ENCODE data around the gene PRR23E.

The PRR23E gene

GRCh38 chr3:127210654-127210943, 17.7 kb downstream of the PRR23E start:
- DNase-seq = no peak

GRCh38 chr3:127211118-127212060, 18.5 kb downstream of the PRR23E start:
- no peak for DNase-seq

DNA sequence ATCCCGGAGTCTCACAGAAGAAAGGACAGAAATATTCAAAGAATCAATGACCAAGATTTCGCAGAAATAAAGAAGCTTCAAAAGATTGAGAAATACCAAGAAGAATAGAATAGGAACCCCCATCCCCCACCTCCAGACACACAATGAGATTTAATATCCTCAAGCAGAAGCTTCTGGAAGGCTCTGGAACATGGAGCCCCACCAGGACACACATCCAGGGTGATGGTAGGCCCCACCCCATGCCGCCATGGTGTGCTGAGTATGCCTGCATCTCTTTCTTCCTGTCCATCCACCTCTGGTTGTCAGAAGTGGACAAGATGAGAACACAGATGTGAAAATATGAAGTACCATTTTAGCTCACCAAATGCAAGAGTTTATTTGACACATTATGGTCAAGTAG, 19.3 kb downstream of the PRR23E start:
- DNase-seq = no peak

- DNase-seq = no peak
Measured at GRCh38 chr3:127212711-127213110, 19.8 kb downstream of the PRR23E start.

DNA sequence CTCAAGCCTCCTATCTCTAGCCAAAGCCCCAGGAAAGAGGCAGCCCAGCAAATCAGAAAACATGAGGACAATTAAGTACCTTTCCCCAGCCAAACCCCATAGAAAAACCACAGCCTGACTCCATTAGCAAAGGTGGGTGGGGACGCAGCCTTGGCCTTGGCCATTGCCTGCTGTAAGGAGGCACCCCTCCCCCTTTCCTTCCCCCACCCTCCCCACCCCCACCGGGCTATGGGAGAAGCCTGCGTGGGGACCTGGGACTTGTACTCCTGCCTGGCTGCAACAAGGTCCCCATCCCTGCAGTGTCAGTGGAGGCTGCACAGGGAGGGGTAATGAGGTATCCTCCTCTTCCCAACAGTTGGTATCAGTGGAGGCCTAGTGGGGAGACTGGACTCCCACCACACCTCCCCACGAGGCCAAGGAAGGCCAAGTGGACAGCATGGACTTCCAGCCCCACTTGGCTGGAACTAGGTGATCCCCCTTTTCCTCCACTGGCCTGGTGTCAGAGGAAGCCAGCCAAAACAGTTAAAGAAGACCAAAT, 20.5 kb downstream of the PRR23E start:
- DNase-seq = no peak

DNA sequence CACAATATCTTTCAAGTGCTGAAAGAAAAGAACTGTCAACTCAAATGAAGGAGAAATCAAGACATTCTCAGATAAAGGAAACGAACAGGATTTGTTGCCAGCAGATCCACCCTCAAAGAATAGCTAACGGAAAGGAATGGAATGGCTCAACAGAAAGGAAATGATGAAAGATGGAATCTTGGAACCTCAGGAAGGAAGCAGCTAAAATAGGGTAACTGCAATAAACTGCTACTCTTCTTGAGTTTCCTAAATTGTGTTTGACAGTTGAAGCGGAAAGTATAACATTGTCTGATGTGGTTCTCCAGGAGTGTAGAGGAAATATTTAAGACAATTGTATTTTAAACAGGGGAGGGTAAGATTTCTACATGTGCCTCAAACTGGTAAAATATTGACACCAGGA, 22.0 kb downstream of the PRR23E start:
- DNase-seq = no peak

DNA sequence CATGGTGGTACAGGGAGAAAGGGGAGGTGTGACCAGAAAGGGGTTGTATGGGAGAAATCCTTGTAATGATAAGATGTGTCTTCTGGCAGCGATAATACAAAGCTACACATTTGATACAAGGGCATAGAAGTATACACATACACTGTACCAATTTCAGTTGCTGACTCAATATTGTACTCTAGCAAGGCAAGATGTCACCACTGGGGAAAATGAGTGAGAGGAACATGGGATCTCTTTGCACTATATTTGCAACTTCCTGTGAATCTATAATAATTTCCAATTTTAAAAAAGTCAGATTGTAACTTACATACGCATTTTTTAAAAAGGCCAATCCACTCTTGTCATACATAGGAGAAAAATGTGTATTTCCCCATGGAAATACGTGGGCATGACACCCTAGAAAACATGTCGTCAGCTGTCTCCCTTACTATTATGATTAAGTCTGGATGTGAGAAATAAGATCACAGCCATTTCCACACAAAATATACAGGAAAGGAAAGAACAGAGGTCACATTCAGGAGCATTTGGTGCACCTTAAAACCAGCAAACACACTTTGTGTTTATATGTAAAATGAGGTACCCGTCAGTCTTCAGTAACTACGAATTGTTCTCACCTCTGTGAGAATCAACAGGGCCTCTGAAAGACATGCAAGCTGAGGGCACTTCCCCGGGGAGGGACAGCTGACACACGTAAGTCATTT, 22.9 kb downstream of the PRR23E start:
- DNase-seq = no peak

DNA sequence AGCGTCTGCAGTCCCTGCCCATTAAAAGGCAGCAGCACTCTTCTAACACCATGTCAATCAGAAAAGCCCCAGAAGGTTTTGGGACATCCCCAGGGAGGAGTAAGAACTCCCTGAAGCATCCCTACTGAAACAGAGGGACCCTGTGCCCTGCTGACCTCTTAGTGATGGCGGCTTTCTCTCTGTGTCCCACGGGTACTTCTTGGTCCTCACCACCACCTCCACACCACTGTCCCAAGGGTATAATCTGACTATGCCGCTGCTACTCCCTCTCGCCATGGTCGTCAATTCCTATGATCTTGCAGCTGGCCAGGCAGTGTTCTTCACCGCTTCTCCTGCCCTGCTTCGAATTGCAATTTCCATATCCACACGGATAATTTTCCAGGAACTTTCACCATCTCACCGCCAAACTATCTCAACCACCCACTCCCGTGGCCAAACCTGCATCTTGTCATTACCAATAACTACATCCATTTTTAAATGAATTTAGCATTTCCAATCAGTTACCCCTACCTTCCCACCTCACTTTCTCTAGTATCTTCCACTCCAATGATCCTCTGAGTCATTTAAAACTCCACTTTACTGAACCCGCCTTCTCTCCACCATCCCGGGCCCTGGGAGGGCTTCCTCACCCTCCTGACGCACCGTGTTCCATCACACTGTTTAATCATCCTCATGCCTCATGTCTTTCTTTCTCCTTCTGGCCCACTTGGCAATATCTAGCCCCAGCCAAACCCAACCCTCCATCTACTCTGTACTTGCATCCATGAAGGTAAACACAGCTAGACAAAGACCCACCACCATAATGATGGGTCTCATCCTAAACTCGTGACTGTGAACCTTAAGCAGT, 23.7 kb downstream of the PRR23E start:
- no peak for DNase-seq

GRCh38 chr3:127217596-127218453, 24.9 kb downstream of the PRR23E start:
- no peak for DNase-seq

GRCh38 chr3:127218454-127218922, 25.6 kb downstream of the PRR23E start:
- DNase-seq = no peak

- no peak for DNase-seq
Measured at GRCh38 chr3:127220497-127220896, 27.6 kb downstream of the PRR23E start.

- no peak for DNase-seq
Measured at GRCh38 chr3:127221037-127221436, 28.1 kb downstream of the PRR23E start.

GRCh38 chr3:127221446-127222035, 28.6 kb downstream of the PRR23E start:
- no peak for DNase-seq

GRCh38 chr3:127222163-127222562, 29.2 kb downstream of the PRR23E start:
- no peak for DNase-seq

DNA sequence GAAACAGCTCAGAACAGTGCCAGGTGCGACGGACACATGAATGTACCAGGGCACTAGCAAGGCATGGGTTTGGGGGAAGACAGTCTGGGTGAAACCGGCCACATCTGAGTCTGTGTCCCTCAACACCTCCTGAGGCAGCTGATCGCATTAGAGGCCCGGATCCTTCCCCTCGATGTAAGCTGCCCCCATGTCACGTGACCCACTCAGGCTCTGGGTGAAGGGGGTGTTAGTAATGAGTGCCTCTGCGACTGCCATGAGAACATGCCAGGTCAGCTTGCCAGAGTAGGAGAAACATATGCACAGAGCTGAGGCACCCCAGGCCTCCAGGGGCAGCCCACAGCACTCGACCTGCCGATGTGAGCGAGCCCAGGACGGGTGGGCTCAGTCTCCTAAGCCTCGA, 29.7 kb downstream of the PRR23E start:
- no peak for DNase-seq

DNA sequence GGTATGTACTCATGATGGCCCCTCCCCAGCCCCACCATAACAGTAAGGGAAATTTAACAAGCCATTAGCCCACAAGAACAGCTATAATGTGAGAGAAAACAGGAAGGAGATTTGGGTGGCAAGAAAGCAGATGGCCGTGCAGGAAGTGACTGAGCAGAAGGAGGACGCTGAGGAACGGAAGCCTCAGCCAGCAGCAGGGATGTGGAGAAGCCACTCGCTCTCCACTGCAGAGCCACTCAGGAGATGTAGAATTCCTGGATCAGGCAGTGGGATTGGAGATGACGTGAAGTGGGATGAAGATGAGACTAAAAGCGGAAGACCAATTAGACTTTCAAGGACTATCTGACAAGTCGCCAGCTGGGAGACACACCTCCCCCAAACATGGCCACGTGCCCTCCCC, 31.2 kb downstream of the PRR23E start:
- DNase-seq = no peak

DNA sequence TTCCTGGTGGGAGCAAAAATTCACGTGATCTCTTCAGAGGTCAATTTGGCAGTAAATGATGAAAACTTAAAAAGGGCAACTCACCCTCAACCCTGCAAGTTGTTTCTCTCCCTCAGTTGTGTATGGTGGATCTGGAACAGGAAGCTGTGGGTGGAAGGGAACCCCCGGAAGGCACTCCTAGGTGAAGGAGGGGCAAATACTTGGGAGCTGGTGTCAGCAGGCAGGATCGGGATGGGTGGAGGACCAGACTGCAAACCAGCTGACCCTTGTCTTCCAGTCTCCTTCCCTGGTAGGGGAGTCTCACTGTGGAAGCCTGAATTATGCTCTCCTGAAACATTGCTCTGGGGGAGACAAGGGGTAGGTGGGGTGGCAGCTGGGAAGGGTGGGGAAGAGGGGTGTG, 33.5 kb downstream of the PRR23E start:
- no peak for DNase-seq

DNA sequence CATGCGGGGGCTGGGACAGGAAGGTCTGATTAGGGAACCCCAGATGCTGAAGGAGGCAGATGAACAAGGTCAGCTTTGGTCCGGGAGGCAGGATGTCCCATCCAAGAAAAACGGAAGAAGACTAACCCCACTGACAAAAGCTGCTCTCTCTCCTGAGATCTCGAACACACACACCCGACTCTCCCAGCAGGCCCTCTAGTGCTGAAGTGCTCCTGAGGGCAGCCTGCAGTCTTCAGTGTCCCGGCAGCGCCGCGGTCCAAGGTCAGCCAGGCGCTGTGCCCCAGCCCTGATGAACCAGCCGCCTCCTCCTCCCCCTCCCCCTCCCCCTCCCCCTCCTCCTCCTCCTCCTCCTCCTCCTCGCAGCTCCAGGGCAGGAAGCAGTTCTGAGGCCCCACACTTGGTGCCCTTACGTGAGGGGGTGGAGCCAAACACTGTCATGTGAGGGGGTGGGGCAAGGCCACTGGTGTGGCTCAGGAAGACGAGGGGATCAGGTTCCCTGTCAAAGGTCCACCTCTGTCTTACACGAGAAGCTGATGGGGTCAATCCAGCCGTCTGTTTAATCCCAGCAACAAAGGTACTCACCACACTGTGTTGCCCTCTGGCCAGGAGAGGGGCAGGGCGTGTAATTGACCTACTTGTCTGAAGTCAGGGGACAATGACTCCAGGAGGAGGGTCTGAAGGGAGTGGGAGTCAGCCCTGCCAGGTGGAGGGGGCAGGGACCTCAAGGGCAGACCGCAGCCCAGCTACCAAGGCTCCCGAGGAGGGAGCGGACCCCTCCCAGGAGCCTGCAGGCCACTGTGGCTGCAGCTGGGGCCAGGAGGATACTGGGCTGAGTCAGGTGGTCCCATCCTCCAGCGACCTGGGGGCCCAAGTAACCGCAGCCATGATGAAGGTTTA, 34.3 kb downstream of the PRR23E start:
- peak in 1 of 2 donors; percentile 21 for DNase-seq

GRCh38 chr3:127228866-127229265, 35.9 kb downstream of the PRR23E start:
- DNase-seq = no peak

DNA sequence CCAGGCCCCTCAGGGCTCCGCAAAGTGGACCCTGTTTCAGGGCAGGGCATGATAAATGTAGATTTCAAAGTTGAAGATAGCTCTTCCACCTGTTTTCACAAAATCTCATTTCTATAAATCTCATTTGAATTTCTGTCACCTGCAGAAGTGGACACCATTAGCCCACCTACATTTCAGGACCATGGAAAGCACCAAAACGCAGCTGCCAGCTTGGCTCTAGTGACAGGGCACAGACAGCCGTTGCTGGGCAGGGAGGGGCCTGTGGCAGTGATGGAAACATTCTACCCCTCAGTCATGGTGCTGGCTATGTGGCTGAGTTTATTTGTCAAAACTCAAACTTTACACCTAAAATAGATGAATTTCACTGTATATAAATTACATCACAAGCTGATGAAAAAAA, 40.4 kb downstream of the PRR23E start:
- no peak for DNase-seq

GRCh38 chr3:127234778-127235177, 41.8 kb downstream of the PRR23E start:
- no peak for DNase-seq

Measured in CD4-positive, alpha-beta T cell treated with Interferon alpha-2 for 1 hour (primary cell).